ENCODE measurements around the gene ASCL2. TPM values are rescaled to one million over a fixed set of nuclear protein-coding genes. Genes with fewer than 3 reads are reported as not detected.
A peak's percentile ranks its signal among the peaks of the same experiment; 100 is the strongest.

The ASCL2 gene
- total RNA-seq, 1 donor = not detected

GRCh38 chr11:2293984-2294925 lies 23.9 kb upstream of the ASCL2 start:
- DNase-seq (ENCODE audit: insufficient read length, low spot score, missing footprints) = peak; percentile 65
- Histone ChIP-seq H2AFZ (ENCODE audit: low read length) (no peak overlapping the region), H3K4me2 (ENCODE audit: insufficient read depth, low read length) (no peak overlapping the region), H3K36me3 (ENCODE audit: insufficient read depth, low read length) (no peaks in the 10 kb centered on the region), H3K27ac (ENCODE audit: low read depth, low read length) (no peak overlapping the region), H4K20me1 (ENCODE audit: insufficient read depth, low read length) (no peaks in the 10 kb centered on the region), H3K4me3 (ENCODE audit: insufficient read depth, low read length) (no peak overlapping the region), H3K9me3 (ENCODE audit: low read depth, low read length) (no peaks in the 10 kb centered on the region), H3K79me2 (ENCODE audit: insufficient read depth, low read length) (no peaks in the 10 kb centered on the region), H3K27me3 (ENCODE audit: insufficient read depth, low read length) (peaks cover 12% of the 10 kb centered on the region), H3K4me1 (ENCODE audit: insufficient read depth, low read length) (no peaks in the 10 kb centered on the region)
- no peak for TF ChIP-seq CTCF (IDR thresholded peaks at IDR 0.05; ENCODE audit: extremely low read depth, low read depth, low read length)

GRCh38 chr11:2293531-2293971 lies 23.2 kb upstream of the ASCL2 start:
- Histone ChIP-seq H3K27me3 (ENCODE audit: insufficient read depth, low read length) (peaks cover 12% of the 10 kb centered on the region), H3K36me3 (ENCODE audit: insufficient read depth, low read length) (no peaks in the 10 kb centered on the region), H3K4me2 (ENCODE audit: insufficient read depth, low read length) (no peak overlapping the region), H3K4me1 (ENCODE audit: insufficient read depth, low read length) (no peaks in the 10 kb centered on the region), H2AFZ (ENCODE audit: low read length) (no peak overlapping the region), H3K4me3 (ENCODE audit: insufficient read depth, low read length) (no peak overlapping the region), H3K27ac (ENCODE audit: low read depth, low read length) (no peak overlapping the region), H3K79me2 (ENCODE audit: insufficient read depth, low read length) (no peaks in the 10 kb centered on the region), H4K20me1 (ENCODE audit: insufficient read depth, low read length) (no peaks in the 10 kb centered on the region), H3K9me3 (ENCODE audit: low read depth, low read length) (no peaks in the 10 kb centered on the region)
- TF ChIP-seq CTCF (IDR thresholded peaks at IDR 0.05; ENCODE audit: extremely low read depth, low read depth, low read length) = no peak
- peak; percentile 73 for DNase-seq (ENCODE audit: insufficient read length, low spot score, missing footprints)

GRCh38 chr11:2290351-2290841 lies 20.0 kb upstream of the ASCL2 start:
- Histone ChIP-seq H3K79me2 (ENCODE audit: insufficient read depth, low read length) (no peaks in the 10 kb centered on the region), H3K27ac (ENCODE audit: low read depth, low read length) (no peak overlapping the region), H3K4me1 (ENCODE audit: insufficient read depth, low read length) (no peaks in the 10 kb centered on the region), H4K20me1 (ENCODE audit: insufficient read depth, low read length) (no peaks in the 10 kb centered on the region), H3K4me2 (ENCODE audit: insufficient read depth, low read length) (no peak overlapping the region), H3K4me3 (ENCODE audit: insufficient read depth, low read length) (no peak overlapping the region), H3K27me3 (ENCODE audit: insufficient read depth, low read length) (peaks cover 25% of the 10 kb centered on the region), H3K9me3 (ENCODE audit: low read depth, low read length) (no peaks in the 10 kb centered on the region), H3K36me3 (ENCODE audit: insufficient read depth, low read length) (no peaks in the 10 kb centered on the region), H2AFZ (ENCODE audit: low read length) (no peak overlapping the region)
- peak; percentile 78 for DNase-seq (ENCODE audit: insufficient read length, low spot score, missing footprints)
- TF ChIP-seq CTCF (IDR thresholded peaks at IDR 0.05; ENCODE audit: extremely low read depth, low read depth, low read length) = no peak

- Histone ChIP-seq H3K27me3 (ENCODE audit: insufficient read depth, low read length) (peaks cover 25% of the 10 kb centered on the region), H3K27ac (ENCODE audit: low read depth, low read length) (no peak overlapping the region), H2AFZ (ENCODE audit: low read length) (no peak overlapping the region), H3K4me3 (ENCODE audit: insufficient read depth, low read length) (no peak overlapping the region), H3K9me3 (ENCODE audit: low read depth, low read length) (no peaks in the 10 kb centered on the region), H3K79me2 (ENCODE audit: insufficient read depth, low read length) (no peaks in the 10 kb centered on the region), H3K4me2 (ENCODE audit: insufficient read depth, low read length) (no peak overlapping the region), H3K36me3 (ENCODE audit: insufficient read depth, low read length) (no peaks in the 10 kb centered on the region), H3K4me1 (ENCODE audit: insufficient read depth, low read length) (no peaks in the 10 kb centered on the region), H4K20me1 (ENCODE audit: insufficient read depth, low read length) (no peaks in the 10 kb centered on the region)
- DNase-seq (ENCODE audit: insufficient read length, low spot score, missing footprints) = no peak
- no peak for TF ChIP-seq CTCF (IDR thresholded peaks at IDR 0.05; ENCODE audit: extremely low read depth, low read depth, low read length)
Measured at GRCh38 chr11:2289859-2290258, 19.5 kb upstream of the ASCL2 start.

All from osteoblast (primary cell).